Right ventricle myocardium inferior (tissue), 1 donor: ENCODE measurements around the gene BEND6. TPM values are rescaled to one million over a fixed set of nuclear protein-coding genes. Genes with fewer than 3 reads are reported as not detected.
"Not testable (repeated sequence)": the region's sequence is repeated elsewhere in the genome, so short reads cannot be mapped to it uniquely, and the experiment has no call there.

Experiments
- ATAC-seq: fragments of 200-7000 bp; cut with Tn5 transposase; one replicate; pipeline ENCODE4 v1.9.1; 2020; ENCODE audit warnings: mild to moderate bottlenecking, moderate library complexity
- DNase-seq: peaks from one replicate; pipeline ENCODE4 v3.0.0; 2021; ENCODE audit errors: missing footprints
- intact Hi-C: fragments of 100-400 bp; cut with DNase I; formaldehyde crosslinking; loops from one replicate; pipeline ENCODE4 v1.11.0; 2022
- total RNA-seq: library from RNA; stranded (reverse); fragmentation: NEBNext Ultra II Directional; extraction: Animal tissue kit (Norgen Biotek cat#: 25700); gene quantifications from one replicate; pipeline ENCODE4 v1.2.1, GENCODE V29; 2021
- donor health status: DM: no; HTN: yes; CAD: no; lungs with severe emphysema.

Gene BEND6
- total RNA-seq, 1 donor from 2014 or later = 0.30 TPM

- intact Hi-C loops = no loop called here
- ATAC-seq (no peak), DNase-seq (no peak)
Measured at GRCh38 chr6:57017069-57017468, 62.2 kb downstream of the BEND6 start.

- intact Hi-C loops = no loop called here
- ATAC-seq (no peak), DNase-seq (no peak)
Measured at GRCh38 chr6:57017841-57018240, 62.9 kb downstream of the BEND6 start.

GRCh38 chr6:57019434-57019833, 64.5 kb downstream of the BEND6 start:
- DNase-seq (no peak), ATAC-seq (no peak)
- intact Hi-C loops = no loop called here

GRCh38 chr6:57021086-57021720, 66.3 kb downstream of the BEND6 start:
- intact Hi-C loops = loop anchor here (5.0 kb wide), 1 partner anchor 119 kb away; no protein-coding TSS in a partner anchor
- ATAC-seq (no peak), DNase-seq (no peak)

GRCh38 chr6:57024321-57024720, 69.4 kb downstream of the BEND6 start:
- ATAC-seq (no peak), DNase-seq (no peak)
- intact Hi-C loops = loop anchor here (5.0 kb wide), 1 partner anchor 122 kb away; no protein-coding TSS in a partner anchor

- intact Hi-C loops = loop anchor here (5.0 kb wide), 1 partner anchor 122 kb away; no protein-coding TSS in a partner anchor
- DNase-seq (no peak), ATAC-seq (no peak)
Measured at GRCh38 chr6:57024775-57025174, 69.9 kb downstream of the BEND6 start.

GRCh38 chr6:57026001-57026400, 71.1 kb downstream of the BEND6 start:
- intact Hi-C loops = no loop called here
- no peak for ATAC-seq
- no peak for DNase-seq

GRCh38 chr6:57027301-57027700, 72.4 kb downstream of the BEND6 start:
- DNase-seq (no peak), ATAC-seq (no peak)
- intact Hi-C loops = no loop called here

- ATAC-seq (no peak), DNase-seq (no peak)
- intact Hi-C loops = no loop called here
Measured at GRCh38 chr6:57029213-57029612, 74.3 kb downstream of the BEND6 start.

GRCh38 chr6:57033228-57033627, 78.3 kb downstream of the BEND6 start:
- intact Hi-C loops = no loop called here
- DNase-seq (no peak), ATAC-seq (no peak)

- DNase-seq = no peak
- intact Hi-C loops = no loop called here
- no peak for ATAC-seq
Measured at GRCh38 chr6:57035549-57035948, 80.6 kb downstream of the BEND6 start.

GRCh38 chr6:57038906-57039305, 84.0 kb downstream of the BEND6 start:
- no peak for DNase-seq
- intact Hi-C loops = no loop called here
- ATAC-seq = no peak

- intact Hi-C loops = loop anchor here (10.0 kb wide), 1 partner anchor 275 kb away; the partner anchor contains the start of gene PRIM2
- ATAC-seq (no peak), DNase-seq (no peak)
Measured at GRCh38 chr6:57040011-57040410, 85.1 kb downstream of the BEND6 start.

- not testable (repeated sequence) for DNase-seq, ATAC-seq
- intact Hi-C loops = loop anchor here (10.0 kb wide), 1 partner anchor 271 kb away; the partner anchor contains the start of gene PRIM2
Measured at GRCh38 chr6:57044061-57044460, 89.2 kb downstream of the BEND6 start.

GRCh38 chr6:57044568-57044967, 89.7 kb downstream of the BEND6 start:
- DNase-seq = no peak
- intact Hi-C loops = loop anchor here (10.0 kb wide), 1 partner anchor 270 kb away; the partner anchor contains the start of gene PRIM2
- ATAC-seq = no peak

GRCh38 chr6:57046332-57047256, 91.7 kb downstream of the BEND6 start, which contains the start of gene KIAA1586:
TSS of gene KIAA1586 (plus strand) at chr6:57046693. CDS start at chr6:57046756, 63 bp downstream.
- intact Hi-C loops = loop anchor here (5.0 to 10.0 kb wide), 2 partner anchors 41 to 268 kb away; partner anchors contain the start of gene PRIM2
- DNase-seq = peak; percentile 94
- peak; percentile 100 for ATAC-seq

GRCh38 chr6:57047257-57047585, 92.3 kb downstream of the BEND6 start:
- not testable (repeated sequence) for ATAC-seq, DNase-seq
- intact Hi-C loops = loop anchor here (5.0 to 10.0 kb wide), 2 partner anchors 40 to 268 kb away; partner anchors contain the start of gene PRIM2

GRCh38 chr6:57047859-57048258, 93.0 kb downstream of the BEND6 start:
- intact Hi-C loops = loop anchor here (5.0 to 10.0 kb wide), 2 partner anchors 39 to 267 kb away; partner anchors contain the start of gene PRIM2
- ATAC-seq, DNase-seq: not testable (repeated sequence)

GRCh38 chr6:57048577-57048976, 93.7 kb downstream of the BEND6 start:
- intact Hi-C loops = loop anchor here (5.0 to 10.0 kb wide), 2 partner anchors 39 to 266 kb away; partner anchors contain the start of gene PRIM2
- ATAC-seq (no peak), DNase-seq (no peak)
